RWPE2 (cell line): ENCODE results near the gene RABGAP1L.

Experiments
- ATAC-seq: fragments of 200-7000 bp; cut with Tn5 transposase; 3 replicates; pipeline ENCODE4 v1.9.1; 2021; ENCODE audit warnings: low read depth
- DNase-seq: peaks from one replicate; pipeline ENCODE4 v3.0.0-alpha.2; 2020; ENCODE audit warnings: low spot score
- H3K27ac ChIP-seq: fragments of 450-650 bp; 2 replicates; pipeline ENCODE4 v1.5.1; 2017; ENCODE audit warnings: mild to moderate bottlenecking; ENCODE audit not compliant: poor library complexity, severe bottlenecking
- H3K27me3 ChIP-seq: fragments of 250-450 bp; sonication (Bioruptor Pico); 2 replicates; pipeline ENCODE4 v1.5.1; 2021; ENCODE audit warnings: mild to moderate bottlenecking, moderate library complexity; ENCODE audit not compliant: insufficient read depth, poor library complexity, severe bottlenecking
- H3K36me3 ChIP-seq: fragments of 250-450 bp; sonication (Bioruptor Pico); 2 replicates; pipeline ENCODE4 v1.5.1; 2020; ENCODE audit warnings: low read depth, mild to moderate bottlenecking, moderate library complexity
- H3K4me1 ChIP-seq: fragments of 250-450 bp; sonication (Bioruptor Pico); 2 replicates; pipeline ENCODE4 v1.5.1; 2021; ENCODE audit warnings: mild to moderate bottlenecking, moderate library complexity; ENCODE audit not compliant: insufficient read depth, poor library complexity, severe bottlenecking
- H3K4me3 ChIP-seq: fragments of 250-450 bp; sonication (Bioruptor Pico); 2 replicates; pipeline ENCODE4 v1.5.1; 2021; ENCODE audit warnings: mild to moderate bottlenecking, moderate library complexity; ENCODE audit not compliant: severe bottlenecking
- H3K9me3 ChIP-seq: fragments of 250-450 bp; sonication (Bioruptor Pico); 2 replicates; pipeline ENCODE4 v1.5.1; 2021; ENCODE audit warnings: mild to moderate bottlenecking, moderate library complexity; ENCODE audit not compliant: severe bottlenecking
- TF ChIP-seq, protein P1 (sequence below): fragments of 450-650 bp; IDR thresholded peaks from one replicate; pipeline ENCODE4 v1.5.1; 2017; ENCODE audit warnings: mild to moderate bottlenecking, moderate library complexity; ENCODE audit not compliant: poor library complexity, severe bottlenecking

The RABGAP1L gene

GRCh38 chr1:174996476-174996875 lies 837.2 kb downstream of the RABGAP1L start:
- Histone ChIP-seq H3K4me3 (no peak overlapping the region), H3K9me3 (no peaks in the 10 kb centered on the region), H3K4me1 (peaks cover 6% of the 10 kb centered on the region), H3K27ac (no peak overlapping the region), H3K36me3 (0 out of 2 replicates have a peak, but pooled peaks cover 3% of the 10 kb centered on the region), H3K27me3 (no peaks in the 10 kb centered on the region)
- DNase-seq (no peak), ATAC-seq (no peak)
- TF ChIP-seq, protein P1, sequence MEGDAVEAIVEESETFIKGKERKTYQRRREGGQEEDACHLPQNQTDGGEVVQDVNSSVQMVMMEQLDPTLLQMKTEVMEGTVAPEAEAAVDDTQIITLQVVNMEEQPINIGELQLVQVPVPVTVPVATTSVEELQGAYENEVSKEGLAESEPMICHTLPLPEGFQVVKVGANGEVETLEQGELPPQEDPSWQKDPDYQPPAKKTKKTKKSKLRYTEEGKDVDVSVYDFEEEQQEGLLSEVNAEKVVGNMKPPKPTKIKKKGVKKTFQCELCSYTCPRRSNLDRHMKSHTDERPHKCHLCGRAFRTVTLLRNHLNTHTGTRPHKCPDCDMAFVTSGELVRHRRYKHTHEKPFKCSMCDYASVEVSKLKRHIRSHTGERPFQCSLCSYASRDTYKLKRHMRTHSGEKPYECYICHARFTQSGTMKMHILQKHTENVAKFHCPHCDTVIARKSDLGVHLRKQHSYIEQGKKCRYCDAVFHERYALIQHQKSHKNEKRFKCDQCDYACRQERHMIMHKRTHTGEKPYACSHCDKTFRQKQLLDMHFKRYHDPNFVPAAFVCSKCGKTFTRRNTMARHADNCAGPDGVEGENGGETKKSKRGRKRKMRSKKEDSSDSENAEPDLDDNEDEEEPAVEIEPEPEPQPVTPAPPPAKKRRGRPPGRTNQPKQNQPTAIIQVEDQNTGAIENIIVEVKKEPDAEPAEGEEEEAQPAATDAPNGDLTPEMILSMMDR = no peak

DNA sequence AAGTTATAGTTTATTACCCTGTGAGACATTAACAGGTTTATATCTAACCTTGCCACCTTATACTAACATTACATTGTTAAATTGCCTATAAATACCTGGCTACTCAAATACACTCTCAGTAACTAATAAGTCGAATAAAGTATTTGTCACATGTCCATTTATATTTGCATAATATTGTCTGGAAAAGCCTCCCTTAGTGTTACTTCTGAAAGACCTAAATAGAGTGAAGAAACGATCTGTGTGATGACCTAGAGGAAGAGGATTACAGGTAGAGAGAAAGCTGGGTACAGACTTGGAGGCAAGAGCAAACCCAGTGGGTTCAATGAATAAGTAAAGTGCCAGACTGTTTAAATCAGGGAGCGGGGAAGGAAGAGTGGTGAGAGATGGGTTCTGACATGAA lies 837.7 kb downstream of the RABGAP1L start:
- Histone ChIP-seq H3K27me3 (no peaks in the 10 kb centered on the region), H3K36me3 (0 out of 2 replicates have a peak, but pooled peaks cover 3% of the 10 kb centered on the region), H3K4me3 (no peak overlapping the region), H3K4me1 (peaks cover 6% of the 10 kb centered on the region), H3K9me3 (no peaks in the 10 kb centered on the region), H3K27ac (no peak overlapping the region)
- ATAC-seq (no peak), DNase-seq (no peak)
- TF ChIP-seq, protein P1 = no peak

DNA sequence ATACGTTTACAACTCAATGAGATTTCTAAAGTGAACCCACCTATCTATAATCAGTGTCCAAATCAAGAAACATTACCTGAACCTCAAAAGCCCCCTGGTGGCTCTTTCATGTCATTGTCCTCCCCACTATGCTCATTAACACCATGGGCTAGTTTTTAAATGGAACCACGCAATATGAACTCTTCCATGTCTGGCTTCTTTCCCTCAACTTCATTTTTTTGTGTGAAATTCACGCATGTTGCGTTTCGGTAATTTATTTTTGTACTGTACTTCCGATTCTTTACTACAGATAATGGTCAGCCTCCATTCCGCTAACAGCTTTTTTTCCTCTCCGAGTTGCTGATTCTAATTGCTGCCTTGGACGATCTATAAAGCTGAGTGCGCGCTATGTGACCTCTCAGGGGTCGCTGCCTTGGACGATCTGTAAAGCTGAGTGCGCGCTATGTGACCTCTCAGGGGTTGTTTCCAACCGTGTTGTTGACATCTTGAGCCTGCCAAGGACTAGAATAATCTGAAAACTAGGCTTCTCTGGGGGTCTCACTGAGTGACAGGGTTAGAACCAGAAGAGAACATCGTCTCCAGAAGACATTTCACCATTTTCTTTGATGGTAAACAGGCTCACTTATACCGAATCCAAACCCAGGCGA lies 839.4 kb downstream of the RABGAP1L start:
- DNase-seq = no peak
- Histone ChIP-seq H3K4me3 (peak overlapping the region; percentile 52), H3K27ac (peak overlapping the region; percentile 81), H3K4me1 (peaks cover 9% of the 10 kb centered on the region), H3K9me3 (no peaks in the 10 kb centered on the region), H3K27me3 (no peaks in the 10 kb centered on the region), H3K36me3 (no peaks in the 10 kb centered on the region)
- ATAC-seq = peak; percentile 16; the same call in 1 of the 3 replicates
- TF ChIP-seq, protein P1 = peak; percentile 81

GRCh38 chr1:174999216-174999935 lies 840.1 kb downstream of the RABGAP1L start:
- TF ChIP-seq, protein P1 = no peak
- Histone ChIP-seq H3K27me3 (no peaks in the 10 kb centered on the region), H3K4me3 (peak overlapping the region; percentile 52), H3K36me3 (peaks cover 4% of the 10 kb centered on the region), H3K4me1 (peaks cover 9% of the 10 kb centered on the region), H3K27ac (peak overlapping the region; percentile 81), H3K9me3 (no peaks in the 10 kb centered on the region)
- ATAC-seq (peak; percentile 84), DNase-seq (peak; percentile 94)
